ENCODE results near the gene GAS5.

GAS5 gene

GRCh38 chr1:173832748-173833147 is 35.0 kb downstream of the GAS5 start:
- Mint-ChIP-seq H3K4me1 (no peaks in the 10 kb centered on the region), H3K9me3 (no peaks in the 10 kb centered on the region), H3K36me3 (peaks cover 18% of the 10 kb centered on the region), H3K4me3 (no peak overlapping the region), H3K27me3 (no peaks in the 10 kb centered on the region), H3K27ac (no peak overlapping the region)
- no peak for DNase-seq (ENCODE audit: low spot score in 2 of 2)
- no peak for ATAC-seq (ENCODE audit: low read depth)

- H3K4me1 Mint-ChIP-seq, result peaks cover 14% of the 10 kb centered on the region
- H3K36me3 Mint-ChIP-seq, result peaks cover 7% of the 10 kb centered on the region
- H3K9me3 Mint-ChIP-seq, result no peaks in the 10 kb centered on the region
- no peak for ATAC-seq (ENCODE audit: low read depth)
- no peak overlapping the region for H3K4me3 Mint-ChIP-seq
- no peaks in the 10 kb centered on the region for H3K27me3 Mint-ChIP-seq
- H3K27ac Mint-ChIP-seq, result no peak overlapping the region
- DNase-seq (ENCODE audit: low spot score in 2 of 2), result no peak
Measured at GRCh38 chr1:173827611-173828010, 40.2 kb downstream of the GAS5 start.

- H3K27ac Mint-ChIP-seq, result peak within 1 kb of the TSS; percentile 95
- H3K36me3 Mint-ChIP-seq, result peaks cover 3% of the 10 kb centered on the region
- no peaks in the 10 kb centered on the region for H3K27me3 Mint-ChIP-seq
- peak within 1 kb of the TSS; percentile 96 for H3K4me3 Mint-ChIP-seq
- ATAC-seq (ENCODE audit: low read depth) (peak; percentile 85), DNase-seq (ENCODE audit: low spot score in 2 of 2) (peak; percentile 74 to 80)
- peaks cover 14% of the 10 kb centered on the region for H3K4me1 Mint-ChIP-seq
- no peaks in the 10 kb centered on the region for H3K9me3 Mint-ChIP-seq
Measured at GRCh38 chr1:173824315-173825081, 43.3 kb downstream of the GAS5 start, which contains the start of the genes CENPL and DARS2. Gene CENPL, minus strand, starts transcription at chr1:173824883. Its CDS starts 13,584 bp downstream, at chr1:173811299. Gene DARS2, plus strand, starts transcription at chr1:173824673. Its CDS starts 557 bp downstream, at chr1:173825230.

GRCh38 chr1:173823781-173824314 is 43.9 kb downstream of the GAS5 start:
- Mint-ChIP-seq H3K27me3 (no peaks in the 10 kb centered on the region), H3K27ac (peak overlapping the region; percentile 95), H3K36me3 (no peaks in the 10 kb centered on the region), H3K9me3 (no peaks in the 10 kb centered on the region), H3K4me1 (peaks cover 14% of the 10 kb centered on the region), H3K4me3 (peak overlapping the region; percentile 96)
- DNase-seq (ENCODE audit: low spot score in 2 of 2) (no peak), ATAC-seq (ENCODE audit: low read depth) (no peak)

- DNase-seq (ENCODE audit: low spot score in 2 of 2) (no peak), ATAC-seq (ENCODE audit: low read depth) (no peak)
- Mint-ChIP-seq H3K9me3 (no peaks in the 10 kb centered on the region), H3K27ac (no peak overlapping the region), H3K4me3 (peak overlapping the region; percentile 11), H3K4me1 (peaks cover 18% of the 10 kb centered on the region), H3K36me3 (peaks cover 7% of the 10 kb centered on the region), H3K27me3 (no peaks in the 10 kb centered on the region)
Measured at GRCh38 chr1:173821680-173822079, 46.1 kb downstream of the GAS5 start.

- Mint-ChIP-seq H3K4me1 (peaks cover 21% of the 10 kb centered on the region), H3K9me3 (no peaks in the 10 kb centered on the region), H3K4me3 (no peak overlapping the region), H3K27ac (peak overlapping the region; percentile 51), H3K36me3 (peaks cover 12% of the 10 kb centered on the region), H3K27me3 (no peaks in the 10 kb centered on the region)
- DNase-seq (ENCODE audit: low spot score in 2 of 2), result no peak
- no peak for ATAC-seq (ENCODE audit: low read depth)
Measured at GRCh38 chr1:173818459-173818858, 49.3 kb downstream of the GAS5 start.

Data from memory B cell (primary cell).